Endodermal cell (in vitro differentiated cells): Measurements from ENCODE around the gene IDI2. TPM values are rescaled to one million over a fixed set of nuclear protein-coding genes. Genes with fewer than 3 reads are reported as not detected.
A peak's percentile ranks its signal among the peaks of the same experiment; 100 is the strongest.

Experiments
- DNase-seq: peaks from one replicate; pipeline ENCODE4 v3.0.0-alpha.2; 2017
- H3K27ac ChIP-seq: 2 replicates; pipeline ENCODE4 v1.5.1; 2013; ENCODE audit warnings: mild to moderate bottlenecking, low read depth, low read length, moderate library complexity
- H3K27me3 ChIP-seq: 2 replicates; pipeline ENCODE4 v1.6.1; 2013; ENCODE audit warnings: mild to moderate bottlenecking, low read length, moderate library complexity; ENCODE audit not compliant: insufficient read depth, control insufficient read depth, poor library complexity, severe bottlenecking
- H3K36me3 ChIP-seq: 2 replicates; pipeline ENCODE4 v1.7.0; 2013; ENCODE audit warnings: mild to moderate bottlenecking, low read length, moderate library complexity; ENCODE audit not compliant: control insufficient read depth, insufficient read depth
- H3K4me1 ChIP-seq: one replicate; pipeline ENCODE4 v1.7.0; 2013; ENCODE audit warnings: low read length; ENCODE audit not compliant: control insufficient read depth, insufficient read depth
- H3K4me3 ChIP-seq: 2 replicates; pipeline ENCODE4 v1.5.1; 2013; ENCODE audit warnings: mild to moderate bottlenecking, low read length, moderate library complexity
- H3K9ac ChIP-seq: 2 replicates; pipeline ENCODE4 v1.6.1; 2013; ENCODE audit warnings: mild to moderate bottlenecking, low read length, moderate library complexity; ENCODE audit not compliant: poor library complexity, severe bottlenecking; ENCODE audit errors: extremely low read depth
- H3K9me3 ChIP-seq: 2 replicates; pipeline ENCODE4 v1.6.1; 2013; ENCODE audit warnings: mild to moderate bottlenecking, low read length, moderate library complexity; ENCODE audit not compliant: control insufficient read depth
- H3K27ac Mint-ChIP-seq: 2 replicates; pipeline ENCODE4 v1.8.0; 2020; ENCODE audit warnings: mixed read lengths
- H3K27me3 Mint-ChIP-seq: 2 replicates; pipeline ENCODE4 v1.8.0; 2021; ENCODE audit warnings: mild to moderate bottlenecking, mixed read lengths; ENCODE audit not compliant: insufficient read depth
- H3K36me3 Mint-ChIP-seq: 2 replicates; pipeline ENCODE4 v1.8.0; 2020; ENCODE audit warnings: low read depth, mixed read lengths
- H3K4me1 Mint-ChIP-seq: 2 replicates; pipeline ENCODE4 v1.8.0; 2020; ENCODE audit warnings: mixed read lengths
- H3K4me3 Mint-ChIP-seq: 2 replicates; pipeline ENCODE4 v1.8.0; 2020; ENCODE audit warnings: mild to moderate bottlenecking, moderate library complexity, mixed read lengths
- H3K9me3 Mint-ChIP-seq: 2 replicates; pipeline ENCODE4 v1.8.0; 2020; ENCODE audit warnings: mild to moderate bottlenecking, mixed read lengths
- CTCF ChIP-seq: fragments of 200-600 bp; sonication (generic); conservative IDR thresholded peaks from 2 replicates; pipeline ENCODE4 v1.5.0; 2021; ENCODE audit warnings: antibody characterized with exemption, mild to moderate bottlenecking
- WGBS, 2 experiments: methylation state at CpG; one replicate each; pipeline versions ENCODE4 v1.1.5 to v1.1.7; 2013; ENCODE audit warnings: missing lambda C conversion rate in 2 of 2, mixed read lengths in 1 of 2; ENCODE audit not compliant: insufficient coverage in 1 of 2, insufficient read length in 1 of 2; 5-methylcytosine and 5-hydroxymethylcytosine counted together
- total RNA-seq, 2 donors: library from RNA; stranded (reverse); fragmentation: NEBNext Ultra II Directional in 1 of 2; extraction: Animal tissue kit (Norgen Biotek cat#: 25700) in 1 of 2; gene quantifications; 2 replicates in 1 of 2; 3 replicates in 1 of 2; pipeline ENCODE4 v1.2.1, GENCODE V29; 2021

The IDI2 gene
- total RNA-seq, 2 donors from 2014 or later = not detected

DNA sequence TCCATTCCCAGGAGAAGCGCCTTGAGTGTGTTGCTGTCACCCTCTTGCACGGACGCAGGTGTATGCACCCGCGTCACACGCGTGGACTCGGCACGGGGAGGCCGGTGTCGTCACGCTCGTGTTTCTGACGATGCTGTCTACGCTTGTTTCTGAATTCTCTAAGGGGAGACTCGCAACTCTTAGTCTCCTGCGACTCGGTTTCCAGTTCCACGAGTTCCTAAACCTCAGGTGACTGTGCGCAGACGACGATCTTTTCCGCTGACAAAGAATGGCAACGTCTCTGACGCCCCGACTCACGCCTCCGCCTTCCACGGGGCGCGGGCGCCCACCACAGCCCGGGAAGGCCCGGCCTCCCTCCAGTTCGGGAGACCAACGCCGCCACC is 22.7 kb upstream of the IDI2 start:
- Histone ChIP-seq H3K27ac (peak overlapping the region; percentile 99), H3K9me3 (no peaks in the 10 kb centered on the region), H3K9ac (peak overlapping the region; percentile 92), H3K36me3 (peaks cover 51% of the 10 kb centered on the region), H3K4me1 (peaks cover 3% of the 10 kb centered on the region), H3K4me3 (peak overlapping the region; percentile 100), H3K27me3 (no peaks in the 10 kb centered on the region)
- 0% methylated on average over 19 to 37 of the region's 37 CpGs for WGBS, 2 experiments
- no peak for DNase-seq
- Mint-ChIP-seq H3K4me3 (peak overlapping the region; percentile 91), H3K4me1 (peaks cover 17% of the 10 kb centered on the region), H3K27me3 (no peaks in the 10 kb centered on the region), H3K36me3 (peaks cover 36% of the 10 kb centered on the region), H3K27ac (peak overlapping the region; percentile 99), H3K9me3 (no peaks in the 10 kb centered on the region)
- TF ChIP-seq CTCF = no peak

DNA sequence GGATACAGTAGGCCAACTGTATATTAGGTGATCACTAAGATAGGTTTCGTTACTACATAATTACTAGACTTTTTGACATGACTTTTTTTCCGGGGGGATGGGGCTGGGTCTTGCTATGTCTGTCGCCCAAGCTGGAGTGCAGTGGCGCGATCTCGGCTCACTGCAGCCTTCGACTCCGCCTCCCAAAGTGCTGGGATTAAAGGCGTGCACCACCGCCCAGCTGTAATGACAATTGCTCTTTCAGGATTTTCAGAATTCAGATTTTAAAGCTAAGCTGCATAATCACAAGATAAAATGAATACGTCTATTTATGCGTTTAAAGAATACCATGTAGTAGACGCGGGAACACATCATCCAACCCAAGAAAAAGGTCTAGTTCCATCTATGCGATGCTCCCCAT is 22.3 kb upstream of the IDI2 start:
- peak overlapping the region; percentile 92 for H3K9ac ChIP-seq
- peaks cover 51% of the 10 kb centered on the region for H3K36me3 ChIP-seq
- WGBS, 2 experiments = 6 to 8% methylated on average over 14 to 15 of the region's 15 CpGs
- DNase-seq = peak; percentile 67
- H3K36me3 Mint-ChIP-seq = peaks cover 36% of the 10 kb centered on the region
- peaks cover 17% of the 10 kb centered on the region for H3K4me1 Mint-ChIP-seq
- H3K9me3 Mint-ChIP-seq = no peaks in the 10 kb centered on the region
- H3K4me1 ChIP-seq = peaks cover 3% of the 10 kb centered on the region
- TF ChIP-seq CTCF = no peak
- peak overlapping the region; percentile 91 for H3K4me3 Mint-ChIP-seq
- H3K27ac ChIP-seq = peak overlapping the region; percentile 99
- no peaks in the 10 kb centered on the region for H3K9me3 ChIP-seq
- peak overlapping the region; percentile 99 for H3K27ac Mint-ChIP-seq
- H3K4me3 ChIP-seq = peak overlapping the region; percentile 100
- no peaks in the 10 kb centered on the region for H3K27me3 Mint-ChIP-seq
- no peaks in the 10 kb centered on the region for H3K27me3 ChIP-seq

DNA sequence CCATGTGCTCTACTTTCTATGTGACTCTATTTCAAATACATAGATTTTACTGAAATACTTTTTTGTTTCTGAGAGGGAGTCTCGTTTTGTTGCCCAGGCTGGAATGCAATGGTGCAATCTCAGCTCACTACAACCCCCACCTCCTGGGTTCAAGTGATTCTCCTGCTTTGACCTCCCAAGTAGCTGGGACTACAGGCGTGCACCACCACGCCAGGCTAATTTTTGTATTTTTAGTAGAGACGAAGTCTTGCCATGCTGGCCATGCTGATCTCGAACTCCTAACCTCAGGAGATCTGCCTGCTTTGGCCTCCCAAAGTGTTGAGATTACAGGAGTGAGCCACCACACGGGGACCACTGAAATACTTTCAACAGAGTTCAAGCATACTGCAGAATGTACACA is 19.8 kb upstream of the IDI2 start:
- H3K4me1 Mint-ChIP-seq = peaks cover 12% of the 10 kb centered on the region
- no peak overlapping the region for H3K27ac Mint-ChIP-seq
- H3K27me3 Mint-ChIP-seq = no peaks in the 10 kb centered on the region
- Histone ChIP-seq H3K36me3 (peaks cover 52% of the 10 kb centered on the region), H3K4me3 (peak overlapping the region; percentile 75), H3K4me1 (no peaks in the 10 kb centered on the region), H3K9me3 (no peaks in the 10 kb centered on the region), H3K27ac (no peak overlapping the region), H3K9ac (no peak overlapping the region), H3K27me3 (no peaks in the 10 kb centered on the region)
- 85 to 87% methylated on average over 3 to 6 of the region's 6 CpGs for WGBS, 2 experiments
- peak overlapping the region; percentile 4 for H3K4me3 Mint-ChIP-seq
- H3K9me3 Mint-ChIP-seq = no peaks in the 10 kb centered on the region
- H3K36me3 Mint-ChIP-seq = peaks cover 34% of the 10 kb centered on the region
- TF ChIP-seq CTCF = no peak
- DNase-seq = no peak
